ENCODE data around the gene PEX6. TPM values are rescaled to one million over a fixed set of nuclear protein-coding genes. Genes with fewer than 3 reads are reported as not detected.
A peak's percentile ranks its signal among the peaks of the same experiment; 100 is the strongest.

The PEX6 gene
- total and polyA plus RNA-seq, 2 of the 13 experiments (the other 11 are each of a cell fraction or from before 2014, with no cell fraction given): 5.1 to 6.7 TPM

GRCh38 chr6:42969934-42970333 is 9.0 kb downstream of the PEX6 start (continued):
- TF ChIP-seq CSRNP1 (CRISPR knock-in tag; IDR thresholded peaks at IDR 0.05) (0 out of 2 replicates have a peak, but pooled peaks have one; percentile 40), PRMT3 (CRISPR knock-in tag; IDR thresholded peaks at IDR 0.05; ENCODE audit: borderline replicate concordance, low read depth) (no peak), SALL1 (CRISPR knock-in tag; IDR thresholded peaks at IDR 0.05) (peak; percentile 38; the same call in 1 of the 2 replicates), ZFP36 (IDR thresholded peaks at IDR 0.05; ENCODE audit: borderline replicate concordance, low read depth, low read length, partially characterized antibody) (no peak), ATF7-NPFF (CRISPR knock-in tag; IDR thresholded peaks at IDR 0.05; ENCODE audit: low read depth) (no peak), ZFP1 (CRISPR knock-in tag; IDR thresholded peaks at IDR 0.05) (no peak), PHF8 (CRISPR knock-in tag; IDR thresholded peaks at IDR 0.05) (no peak), ZNF713 (CRISPR knock-in tag; IDR thresholded peaks at IDR 0.05) (no peak), NKX3-1 (CRISPR knock-in tag; IDR thresholded peaks at IDR 0.05) (no peak), MIER3 (CRISPR knock-in tag; IDR thresholded peaks at IDR 0.05; ENCODE audit: borderline replicate concordance) (no peak), PITX1 (CRISPR knock-in tag; IDR thresholded peaks at IDR 0.05) (0 out of 2 replicates have a peak, but pooled peaks have one; percentile 23), RARG (CRISPR knock-in tag; IDR thresholded peaks at IDR 0.05; ENCODE audit: low read depth) (no peak), PRDM4 (CRISPR knock-in tag; IDR thresholded peaks at IDR 0.05; ENCODE audit: borderline replicate concordance) (no peak), YEATS4 (CRISPR knock-in tag; IDR thresholded peaks at IDR 0.05; ENCODE audit: borderline replicate concordance) (no peak), TFDP2 (CRISPR knock-in tag; IDR thresholded peaks at IDR 0.05) (peak; percentile 77; the same call in 1 of the 2 replicates), ZBTB2 (CRISPR knock-in tag; IDR thresholded peaks at IDR 0.05; ENCODE audit: low read depth) (no peak), AGO1 (IDR thresholded peaks at IDR 0.05; ENCODE audit: low read depth, low read length, poor library complexity, severe bottlenecking) (no peak), CCAR2 (optimal IDR thresholded peaks at IDR 0.05; ENCODE audit: low read depth, low read length) (no peak), POGK (CRISPR knock-in tag; conservative IDR thresholded peaks at IDR 0.05) (peak; percentile 90), ZNF780A (CRISPR knock-in tag; IDR thresholded peaks at IDR 0.05) (no peak), ZMYM3 (CRISPR knock-in tag; IDR thresholded peaks at IDR 0.05) (peak; percentile 46; the same call in 1 of the 2 replicates), SETDB1 (CRISPR knock-in tag; IDR thresholded peaks at IDR 0.05; ENCODE audit: borderline replicate concordance) (no peak)

All from HepG2 (cell line).